NB4 (cell line): Measurements from ENCODE around the gene EEPD1.

ENCODE experiments used
- POLR2A ChIP-seq: IDR thresholded peaks from 2 replicates; pipeline ENCODE4 v1.6.1; 2011; ENCODE audit warnings: mild to moderate bottlenecking; ENCODE audit not compliant: insufficient read length; ENCODE audit errors: extremely low read depth
- TF ChIP-seq, protein P1 (sequence below): IDR thresholded peaks from one replicate; pipeline ENCODE4 v1.5.1; 2012; ENCODE audit warnings: low read depth, low read length

DNA sequence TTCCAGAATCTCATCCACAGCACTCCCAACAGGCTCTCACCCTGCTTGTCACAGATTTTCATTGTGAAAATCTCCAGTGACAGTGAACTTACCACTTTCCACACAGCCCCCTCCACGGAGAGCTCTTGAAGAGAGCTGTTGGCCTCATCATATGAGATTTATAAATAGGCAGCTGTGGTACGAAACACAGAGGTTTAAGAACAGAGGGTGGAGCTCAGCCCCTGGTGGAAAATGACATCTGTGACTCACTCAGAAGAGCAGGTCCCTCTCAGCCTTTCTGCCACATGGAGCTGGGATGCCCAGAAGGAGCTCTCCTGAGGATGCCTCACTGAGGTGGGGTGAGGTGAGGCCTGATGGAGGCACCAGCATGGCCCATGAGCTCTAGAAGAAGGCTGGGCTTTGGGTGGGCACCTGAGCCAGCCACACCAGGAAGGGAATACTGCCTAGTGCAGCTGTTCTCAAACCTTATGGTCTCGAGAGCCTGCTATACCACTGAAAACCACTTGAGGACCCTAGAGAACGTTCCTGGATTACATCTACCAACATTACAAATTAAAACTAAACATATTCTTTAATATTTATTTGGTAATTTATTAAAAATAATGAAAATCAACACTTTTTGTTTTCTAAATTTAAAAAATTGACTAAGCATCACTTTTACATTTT lies 25.8 kb upstream of the EEPD1 start:
- TF ChIP-seq, protein P1, sequence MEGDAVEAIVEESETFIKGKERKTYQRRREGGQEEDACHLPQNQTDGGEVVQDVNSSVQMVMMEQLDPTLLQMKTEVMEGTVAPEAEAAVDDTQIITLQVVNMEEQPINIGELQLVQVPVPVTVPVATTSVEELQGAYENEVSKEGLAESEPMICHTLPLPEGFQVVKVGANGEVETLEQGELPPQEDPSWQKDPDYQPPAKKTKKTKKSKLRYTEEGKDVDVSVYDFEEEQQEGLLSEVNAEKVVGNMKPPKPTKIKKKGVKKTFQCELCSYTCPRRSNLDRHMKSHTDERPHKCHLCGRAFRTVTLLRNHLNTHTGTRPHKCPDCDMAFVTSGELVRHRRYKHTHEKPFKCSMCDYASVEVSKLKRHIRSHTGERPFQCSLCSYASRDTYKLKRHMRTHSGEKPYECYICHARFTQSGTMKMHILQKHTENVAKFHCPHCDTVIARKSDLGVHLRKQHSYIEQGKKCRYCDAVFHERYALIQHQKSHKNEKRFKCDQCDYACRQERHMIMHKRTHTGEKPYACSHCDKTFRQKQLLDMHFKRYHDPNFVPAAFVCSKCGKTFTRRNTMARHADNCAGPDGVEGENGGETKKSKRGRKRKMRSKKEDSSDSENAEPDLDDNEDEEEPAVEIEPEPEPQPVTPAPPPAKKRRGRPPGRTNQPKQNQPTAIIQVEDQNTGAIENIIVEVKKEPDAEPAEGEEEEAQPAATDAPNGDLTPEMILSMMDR = no peak
- no peak for TF ChIP-seq POLR2A
